Ishikawa (cell line): ENCODE results near the gene PERCC1.

ENCODE experiments used
- EP300 ChIP-seq: IDR thresholded peaks from 2 replicates; pipeline ENCODE4 v1.6.1; 2012; ENCODE audit warnings: borderline replicate concordance
- FOXM1 ChIP-seq: IDR thresholded peaks from 2 replicates; pipeline ENCODE4 v1.6.1; 2012; ENCODE audit warnings: low read depth, borderline replicate concordance
- RAD21 ChIP-seq: IDR thresholded peaks from 2 replicates; pipeline ENCODE4 v1.6.1; 2012; ENCODE audit warnings: low read depth
- TAF1 ChIP-seq: IDR thresholded peaks from 2 replicates; pipeline ENCODE4 v1.6.1; 2012; ENCODE audit warnings: low read depth, mild to moderate bottlenecking
- TEAD4 ChIP-seq: IDR thresholded peaks from 2 replicates; pipeline ENCODE4 v1.6.1; 2012
- TF ChIP-seq, protein P1 (sequence below): IDR thresholded peaks from 2 replicates; pipeline ENCODE4 v1.6.1; 2012; ENCODE audit warnings: low read depth, mild to moderate bottlenecking
- TF ChIP-seq, protein P2 (sequence below): IDR thresholded peaks from 2 replicates; pipeline ENCODE4 v1.6.1; 2012

DNA sequence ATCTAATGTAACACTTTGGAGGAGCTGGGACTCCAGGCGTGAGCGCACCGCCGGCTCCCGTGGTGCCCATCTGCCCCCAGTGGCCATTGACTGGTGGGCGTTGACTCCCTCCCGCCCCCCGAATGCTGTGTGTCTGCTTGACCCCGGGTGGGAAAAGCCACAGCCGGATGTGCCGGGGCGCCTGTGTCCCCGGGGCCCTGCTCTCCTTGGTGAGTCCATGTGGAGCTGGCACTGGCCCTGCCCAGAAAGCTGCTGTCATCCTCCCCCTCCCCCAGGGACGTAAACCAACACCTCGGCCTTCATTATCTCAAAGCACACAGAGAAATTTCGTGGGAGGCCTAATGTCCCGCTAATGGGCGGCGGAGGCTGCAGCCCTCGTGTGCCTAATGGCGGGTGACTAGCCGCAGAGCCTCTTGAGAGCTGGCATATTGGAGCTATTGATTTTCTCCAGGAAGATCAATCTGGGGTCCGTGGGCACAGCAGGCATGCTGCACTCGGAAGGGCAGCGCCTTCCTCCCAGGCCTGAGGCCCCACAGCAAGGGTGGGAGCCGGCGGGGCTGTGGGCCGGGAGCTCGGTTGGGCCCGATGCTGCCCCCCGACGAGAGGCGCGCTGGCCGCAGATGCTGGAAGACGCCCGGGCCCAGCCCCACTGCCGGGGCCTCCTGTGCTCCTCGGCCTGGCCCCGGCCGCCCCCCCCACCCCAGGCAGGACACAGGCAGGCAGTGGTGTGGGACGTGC lies 4.0 kb upstream of the PERCC1 start:
- TF ChIP-seq TEAD4, result no peak
- TF ChIP-seq, protein P1, sequence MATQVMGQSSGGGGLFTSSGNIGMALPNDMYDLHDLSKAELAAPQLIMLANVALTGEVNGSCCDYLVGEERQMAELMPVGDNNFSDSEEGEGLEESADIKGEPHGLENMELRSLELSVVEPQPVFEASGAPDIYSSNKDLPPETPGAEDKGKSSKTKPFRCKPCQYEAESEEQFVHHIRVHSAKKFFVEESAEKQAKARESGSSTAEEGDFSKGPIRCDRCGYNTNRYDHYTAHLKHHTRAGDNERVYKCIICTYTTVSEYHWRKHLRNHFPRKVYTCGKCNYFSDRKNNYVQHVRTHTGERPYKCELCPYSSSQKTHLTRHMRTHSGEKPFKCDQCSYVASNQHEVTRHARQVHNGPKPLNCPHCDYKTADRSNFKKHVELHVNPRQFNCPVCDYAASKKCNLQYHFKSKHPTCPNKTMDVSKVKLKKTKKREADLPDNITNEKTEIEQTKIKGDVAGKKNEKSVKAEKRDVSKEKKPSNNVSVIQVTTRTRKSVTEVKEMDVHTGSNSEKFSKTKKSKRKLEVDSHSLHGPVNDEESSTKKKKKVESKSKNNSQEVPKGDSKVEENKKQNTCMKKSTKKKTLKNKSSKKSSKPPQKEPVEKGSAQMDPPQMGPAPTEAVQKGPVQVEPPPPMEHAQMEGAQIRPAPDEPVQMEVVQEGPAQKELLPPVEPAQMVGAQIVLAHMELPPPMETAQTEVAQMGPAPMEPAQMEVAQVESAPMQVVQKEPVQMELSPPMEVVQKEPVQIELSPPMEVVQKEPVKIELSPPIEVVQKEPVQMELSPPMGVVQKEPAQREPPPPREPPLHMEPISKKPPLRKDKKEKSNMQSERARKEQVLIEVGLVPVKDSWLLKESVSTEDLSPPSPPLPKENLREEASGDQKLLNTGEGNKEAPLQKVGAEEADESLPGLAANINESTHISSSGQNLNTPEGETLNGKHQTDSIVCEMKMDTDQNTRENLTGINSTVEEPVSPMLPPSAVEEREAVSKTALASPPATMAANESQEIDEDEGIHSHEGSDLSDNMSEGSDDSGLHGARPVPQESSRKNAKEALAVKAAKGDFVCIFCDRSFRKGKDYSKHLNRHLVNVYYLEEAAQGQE, result no peak
- TF ChIP-seq EP300, result no peak
- no peak for TF ChIP-seq RAD21
- TF ChIP-seq TAF1, result no peak
- TF ChIP-seq, protein P2, sequence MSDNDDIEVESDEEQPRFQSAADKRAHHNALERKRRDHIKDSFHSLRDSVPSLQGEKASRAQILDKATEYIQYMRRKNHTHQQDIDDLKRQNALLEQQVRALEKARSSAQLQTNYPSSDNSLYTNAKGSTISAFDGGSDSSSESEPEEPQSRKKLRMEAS, result no peak
- TF ChIP-seq FOXM1, result no peak
